Islet precursor cell (in vitro differentiated cells): Measurements from ENCODE around the gene NRL.

Experiments
- DNase-seq: peaks from one replicate; pipeline ENCODE4 v3.0.0-alpha.2; 2018

NRL gene

GRCh38 chr14:24143511-24143910 is 28.8 kb upstream of the NRL start:
- DNase-seq: no peak

- DNase-seq: peak; percentile 100
Measured at GRCh38 chr14:24141097-24141880, 26.5 kb upstream of the NRL start, which contains the start of gene EMC9. TSS of gene EMC9 (minus strand) at chr14:24141591. CDS start at chr14:24141304, 287 bp downstream.

GRCh38 chr14:24139272-24139934 is 24.7 kb upstream of the NRL start:
- DNase-seq: no peak

GRCh38 chr14:24138396-24139271 is 23.9 kb upstream of the NRL start:
- no peak for DNase-seq

GRCh38 chr14:24137529-24138395 is 23.0 kb upstream of the NRL start:
- no peak for DNase-seq

- DNase-seq: no peak
Measured at GRCh38 chr14:24136684-24137528, 22.2 kb upstream of the NRL start.

GRCh38 chr14:24135834-24136683 is 21.3 kb upstream of the NRL start, which contains the start of gene PSME1:
TSS of gene PSME1 (plus strand) at chr14:24136194. CDS start at chr14:24136263, 69 bp downstream.
- DNase-seq: peak; percentile 94

GRCh38 chr14:24135584-24135833 is 20.8 kb upstream of the NRL start:
- no peak for DNase-seq

GRCh38 chr14:24133735-24134134 is 19.0 kb upstream of the NRL start:
- no peak for DNase-seq

GRCh38 chr14:24132976-24133375 is 18.2 kb upstream of the NRL start:
- no peak for DNase-seq

- DNase-seq: no peak
Measured at GRCh38 chr14:24132061-24132685, 17.4 kb upstream of the NRL start.

- DNase-seq: no peak
Measured at GRCh38 chr14:24131549-24131966, 16.8 kb upstream of the NRL start.

- DNase-seq: no peak
Measured at GRCh38 chr14:24130717-24131548, 16.2 kb upstream of the NRL start.

GRCh38 chr14:24130380-24130716 is 15.6 kb upstream of the NRL start, which contains the start of gene FITM1:
TSS of gene FITM1 (plus strand) at chr14:24130659. CDS start at chr14:24131564, 905 bp downstream.
- no peak for DNase-seq

GRCh38 chr14:24129410-24129998 is 14.8 kb upstream of the NRL start:
- no peak for DNase-seq

- DNase-seq: no peak
Measured at GRCh38 chr14:24127673-24128072, 12.9 kb upstream of the NRL start.

- DNase-seq: no peak
Measured at GRCh38 chr14:24126939-24127338, 12.2 kb upstream of the NRL start.
